MCF 10A (cell line): ENCODE results near the gene CACNA2D2. TPM values are rescaled to one million over a fixed set of nuclear protein-coding genes. Genes with fewer than 3 reads are reported as not detected.

ENCODE experiments used
- BruUV-seq: library from RNA; stranded (reverse); fragments of 400-500 nt; replicated peaks from 2 replicates; lab custom pipeline; 2021; lab: Mats Ljungman, UMichigan
- CTCF ChIA-PET: fragments of 300-600 bp; sonication (Branson Sonifier 250); formaldehyde crosslinking; extraction: SDS; loops from one replicate; lab custom pipeline; 2021; ENCODE audit warnings: antibody characterized with exemption, inconsistent platforms; lab: Yijun Ruan, JAX
- POLR2A ChIA-PET: fragments of 300-600, 350-650 bp; sonication (Branson Sonifier 250); formaldehyde crosslinking; extraction: SDS; loops from one replicate; lab custom pipeline; 2020; ENCODE audit warnings: antibody characterized with exemption, inconsistent platforms; lab: Yijun Ruan, JAX
- DNase-seq: peaks from one replicate; pipeline ENCODE4 v3.0.0-alpha.2; 2018; ENCODE audit not compliant: unreplicated experiment
- H3K27ac Mint-ChIP-seq: one replicate; pipeline ENCODE4 v1.8.0; 2022; ENCODE audit warnings: mild to moderate bottlenecking, low read depth, mixed read lengths; ENCODE audit not compliant: unreplicated experiment
- H3K27me3 Mint-ChIP-seq: one replicate; pipeline ENCODE4 v1.8.0; 2022; ENCODE audit warnings: mixed read lengths; ENCODE audit not compliant: insufficient read depth, unreplicated experiment
- H3K36me3 Mint-ChIP-seq: one replicate; pipeline ENCODE4 v1.8.0; 2022; ENCODE audit warnings: mild to moderate bottlenecking, moderate library complexity, mixed read lengths; ENCODE audit not compliant: insufficient read depth, unreplicated experiment
- H3K4me1 Mint-ChIP-seq: one replicate; pipeline ENCODE4 v1.8.0; 2022; ENCODE audit warnings: mixed read lengths; ENCODE audit not compliant: insufficient read depth, unreplicated experiment
- H3K4me3 Mint-ChIP-seq: one replicate; pipeline ENCODE4 v1.8.0; 2022; ENCODE audit warnings: mild to moderate bottlenecking, moderate library complexity, mixed read lengths; ENCODE audit not compliant: unreplicated experiment
- H3K9me3 Mint-ChIP-seq: one replicate; pipeline ENCODE4 v1.8.0; 2022; ENCODE audit warnings: mixed read lengths; ENCODE audit not compliant: unreplicated experiment
- intact Hi-C: fragments of 100-400 bp; cut with micrococcal nuclease; formaldehyde crosslinking; loops from 2 replicates; pipeline ENCODE4 v1.14.1; 2022
- total RNA-seq: library from RNA; stranded (reverse); gene quantifications from 2 replicates; pipeline ENCODE4 v1.2.3, GENCODE V29; 2022
- TF ChIP-seq, protein P1 (sequence below): fragments of 200-600 bp; IDR thresholded peaks from one replicate; pipeline ENCODE4 v1.8.0; 2022; ENCODE audit warnings: antibody characterized with exemption, mild to moderate bottlenecking; ENCODE audit not compliant: unreplicated experiment

The CACNA2D2 gene
- total RNA-seq, 1 experiment from 2014 or later, result not detected

DNA sequence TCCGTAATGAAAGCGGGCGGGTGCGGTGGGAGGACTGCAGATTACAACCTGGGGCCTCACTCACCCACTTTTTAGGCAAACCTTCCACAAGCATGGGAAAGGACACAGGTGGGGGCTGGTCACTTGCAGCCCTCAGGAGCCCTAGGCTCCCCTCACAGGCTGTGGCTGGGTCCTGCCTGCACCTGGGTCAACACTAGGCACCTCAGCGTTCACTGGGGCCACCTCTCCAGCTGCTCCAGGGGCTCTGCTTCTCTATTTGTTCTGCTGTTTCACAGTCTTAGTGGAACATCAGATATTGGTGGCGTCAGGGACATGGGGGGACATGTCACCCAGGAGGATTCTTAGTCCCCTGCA, 114.0 kb downstream of the CACNA2D2 start:
- no TSS peak for BruUV-seq
- CTCF ChIA-PET, result interaction anchor here (0.9 to 1.3 kb wide), 3 partner anchors 42 to 227 kb away, joined by 3 read pairs; no protein-coding TSS in a partner anchor
- POLR2A ChIA-PET, result no interaction called here

GRCh38 chr3:50388720-50389413, 114.6 kb downstream of the CACNA2D2 start:
- ChIA-PET POLR2A (no interaction called here), CTCF (interaction anchor here (0.9 to 1.3 kb wide), 3 partner anchors 41 to 227 kb away, joined by 3 read pairs; no protein-coding TSS in a partner anchor)
- H3K4me3 Mint-ChIP-seq, result no peak overlapping the region
- H3K36me3 Mint-ChIP-seq, result no peaks in the 10 kb centered on the region
- intact Hi-C loops, result no loop called here
- H3K9me3 Mint-ChIP-seq, result no peaks in the 10 kb centered on the region
- TF ChIP-seq, protein P1, sequence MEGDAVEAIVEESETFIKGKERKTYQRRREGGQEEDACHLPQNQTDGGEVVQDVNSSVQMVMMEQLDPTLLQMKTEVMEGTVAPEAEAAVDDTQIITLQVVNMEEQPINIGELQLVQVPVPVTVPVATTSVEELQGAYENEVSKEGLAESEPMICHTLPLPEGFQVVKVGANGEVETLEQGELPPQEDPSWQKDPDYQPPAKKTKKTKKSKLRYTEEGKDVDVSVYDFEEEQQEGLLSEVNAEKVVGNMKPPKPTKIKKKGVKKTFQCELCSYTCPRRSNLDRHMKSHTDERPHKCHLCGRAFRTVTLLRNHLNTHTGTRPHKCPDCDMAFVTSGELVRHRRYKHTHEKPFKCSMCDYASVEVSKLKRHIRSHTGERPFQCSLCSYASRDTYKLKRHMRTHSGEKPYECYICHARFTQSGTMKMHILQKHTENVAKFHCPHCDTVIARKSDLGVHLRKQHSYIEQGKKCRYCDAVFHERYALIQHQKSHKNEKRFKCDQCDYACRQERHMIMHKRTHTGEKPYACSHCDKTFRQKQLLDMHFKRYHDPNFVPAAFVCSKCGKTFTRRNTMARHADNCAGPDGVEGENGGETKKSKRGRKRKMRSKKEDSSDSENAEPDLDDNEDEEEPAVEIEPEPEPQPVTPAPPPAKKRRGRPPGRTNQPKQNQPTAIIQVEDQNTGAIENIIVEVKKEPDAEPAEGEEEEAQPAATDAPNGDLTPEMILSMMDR, result no peak
- no peaks in the 10 kb centered on the region for H3K27me3 Mint-ChIP-seq
- no peak overlapping the region for H3K27ac Mint-ChIP-seq
- no TSS peak for BruUV-seq
- peaks cover 14% of the 10 kb centered on the region for H3K4me1 Mint-ChIP-seq
- no peak for DNase-seq

More for the DNA sequence above, 114.0 kb downstream of the CACNA2D2 start:
- DNase-seq, result no peak
- Mint-ChIP-seq H3K27me3 (no peaks in the 10 kb centered on the region), H3K9me3 (no peaks in the 10 kb centered on the region), H3K36me3 (no peaks in the 10 kb centered on the region), H3K27ac (no peak overlapping the region), H3K4me3 (no peak overlapping the region), H3K4me1 (peaks cover 14% of the 10 kb centered on the region)
- TF ChIP-seq, protein P1, result no peak
- intact Hi-C loops, result no loop called here

DNA sequence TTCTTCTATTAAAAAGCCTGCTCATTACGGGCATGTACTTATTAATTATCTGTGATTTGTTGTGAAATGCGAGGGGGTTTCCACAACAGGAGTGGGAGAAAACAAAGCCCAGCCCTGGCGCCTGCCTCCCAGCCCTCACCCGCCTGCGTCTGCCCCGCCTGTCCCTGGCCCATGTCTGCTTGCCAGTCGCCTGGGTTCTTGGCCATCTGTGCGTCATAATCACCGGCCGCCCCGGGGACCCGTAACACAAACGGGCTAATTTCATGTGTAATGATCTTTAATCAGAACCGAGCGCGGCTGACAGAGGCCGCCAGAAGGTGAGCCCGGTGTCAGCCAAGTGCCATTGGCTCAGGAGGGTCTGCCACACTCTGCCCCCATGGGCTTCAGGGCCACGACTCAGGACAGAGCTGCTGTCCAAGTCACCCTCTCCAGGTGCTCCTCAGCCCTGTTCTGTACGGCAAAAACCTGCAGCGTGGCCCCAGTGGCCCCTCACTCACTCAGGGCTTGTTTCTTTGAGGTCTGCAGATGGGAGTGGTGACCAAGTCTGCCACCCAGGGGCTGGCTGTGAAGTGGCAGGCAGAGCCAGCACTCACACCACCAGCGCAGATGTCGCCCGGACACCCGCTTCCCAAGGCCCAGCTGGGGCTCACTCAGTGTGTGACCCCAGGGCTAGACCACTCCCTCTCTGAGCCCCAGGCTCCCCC, 115.3 kb downstream of the CACNA2D2 start:
- intact Hi-C loops, result no loop called here
- Mint-ChIP-seq H3K36me3 (no peaks in the 10 kb centered on the region), H3K27ac (no peak overlapping the region), H3K4me3 (no peak overlapping the region), H3K4me1 (peaks cover 14% of the 10 kb centered on the region), H3K9me3 (no peaks in the 10 kb centered on the region), H3K27me3 (no peaks in the 10 kb centered on the region)
- no peak for DNase-seq
- ChIA-PET POLR2A (no interaction called here), CTCF (interaction anchor here (0.9 to 1.4 kb wide), 3 partner anchors 155 to 228 kb away, joined by 3 read pairs; no protein-coding TSS in a partner anchor)
- TF ChIP-seq, protein P1, result no peak
- no TSS peak for BruUV-seq

- DNase-seq, result no peak
- intact Hi-C loops, result no loop called here
- no TSS peak for BruUV-seq
- H3K27ac Mint-ChIP-seq, result no peak overlapping the region
- no peaks in the 10 kb centered on the region for H3K27me3 Mint-ChIP-seq
- no peaks in the 10 kb centered on the region for H3K36me3 Mint-ChIP-seq
- no peak overlapping the region for H3K4me3 Mint-ChIP-seq
- no peaks in the 10 kb centered on the region for H3K9me3 Mint-ChIP-seq
- TF ChIP-seq, protein P1, result no peak
- CTCF ChIA-PET, result interaction anchor here (1.0 kb wide), 1 partner anchor 163 kb away, joined by 3 read pairs; no protein-coding TSS in a partner anchor
- peaks cover 5% of the 10 kb centered on the region for H3K4me1 Mint-ChIP-seq
- POLR2A ChIA-PET, result no interaction called here
These were observed 117.7 kb downstream of the CACNA2D2 start for GRCh38 chr3:50385754-50386153.
